Karpas-422 (cell line): ENCODE measurements around the gene ZNF836. TPM values are rescaled to one million over a fixed set of nuclear protein-coding genes. Genes with fewer than 3 reads are reported as not detected.
A peak's percentile ranks its signal among the peaks of the same experiment; 100 is the strongest.

Experiments
- DNase-seq: peaks from one replicate; pipeline ENCODE4 v3.0.0-alpha.2; 2015
- H2AFZ ChIP-seq: fragments of 200-600 bp; sonication (generic); 2 replicates; pipeline ENCODE4 v1.6.1; 2014; ENCODE audit warnings: antibody characterized with exemption, low read length, mixed read lengths
- H3K27ac ChIP-seq: fragments of 200-600 bp; sonication (generic); 2 replicates; pipeline ENCODE4 v1.5.1; 2014; ENCODE audit warnings: mild to moderate bottlenecking, low read length, moderate library complexity
- H3K27me3 ChIP-seq: fragments of 200-600 bp; sonication (generic); 2 replicates; pipeline ENCODE4 v1.6.1; 2014; ENCODE audit warnings: low read length, mixed read lengths
- H3K36me3 ChIP-seq: fragments of 200-600 bp; sonication (generic); 2 replicates; pipeline ENCODE4 v1.6.1; 2014; ENCODE audit warnings: low read length, mixed read lengths; ENCODE audit not compliant: insufficient read depth
- H3K4me1 ChIP-seq: fragments of 200-600 bp; sonication (generic); 2 replicates; pipeline ENCODE4 v1.6.1; 2014; ENCODE audit warnings: mild to moderate bottlenecking, low read length, mixed read lengths
- H3K4me2 ChIP-seq: fragments of 200-600 bp; sonication (generic); 2 replicates; pipeline ENCODE4 v1.6.1; 2014; ENCODE audit warnings: low read length, low read depth, mild to moderate bottlenecking; ENCODE audit not compliant: poor library complexity, severe bottlenecking
- H3K4me3 ChIP-seq: fragments of 200-600 bp; sonication (generic); 2 replicates; pipeline ENCODE4 v1.5.1; 2014; ENCODE audit warnings: mild to moderate bottlenecking, antibody characterized with exemption, low read length, mixed read lengths
- H3K79me2 ChIP-seq: fragments of 200-600 bp; sonication (generic); 2 replicates; pipeline ENCODE4 v1.6.1; 2014; ENCODE audit warnings: mild to moderate bottlenecking, low read length, mixed read lengths
- H3K9ac ChIP-seq: fragments of 200-600 bp; sonication (generic); 2 replicates; pipeline ENCODE4 v1.6.0; 2014; ENCODE audit warnings: low read length
- H3K9me2 ChIP-seq: fragments of 200-600 bp; sonication (generic), shearing (Covaris generic); replicated peaks from 2 replicates; pipeline ENCODE4 v1.6.0; 2014; ENCODE audit warnings: mild to moderate bottlenecking, low read length, moderate library complexity; ENCODE audit not compliant: insufficient read depth
- H3K9me3 ChIP-seq: fragments of 300-700, 200-600 bp; sonication (generic); 2 replicates; pipeline ENCODE4 v1.6.1; 2014; ENCODE audit warnings: low read length, mixed read lengths
- H4K20me1 ChIP-seq: fragments of 200-600 bp; sonication (generic); 2 replicates; pipeline ENCODE4 v1.6.1; 2014; ENCODE audit warnings: mild to moderate bottlenecking, antibody characterized with exemption, low read length, low read depth; ENCODE audit not compliant: insufficient read depth
- total RNA-seq: library from RNA; depleted of rRNA; stranded (reverse); fragments of >200 nt; shearing (Covaris generic); gene quantifications from 2 replicates; pipeline ENCODE4 v1.2.3, GENCODE V29; 2014; ENCODE audit warnings: low replicate concordance

ZNF836 gene
- total RNA-seq, 1 experiment from 2014 or later, result 5.5 TPM

GRCh38 chr19:52191951-52192350, 20.5 kb upstream of the ZNF836 start:
- Histone ChIP-seq H3K9me3 (no peaks in the 10 kb centered on the region), H3K27ac (no peak overlapping the region), H3K9me2 (no peaks in the 10 kb centered on the region), H2AFZ (no peak overlapping the region), H3K9ac (peak overlapping the region; percentile 93; the same call in 1 of the 2 replicates), H3K27me3 (no peaks in the 10 kb centered on the region), H3K4me1 (peaks cover 21% of the 10 kb centered on the region), H3K36me3 (peaks cover 35% of the 10 kb centered on the region), H3K4me2 (peak overlapping the region; percentile 76), H3K79me2 (peaks cover 72% of the 10 kb centered on the region), H4K20me1 (peaks cover 49% of the 10 kb centered on the region), H3K4me3 (peak overlapping the region; percentile 86)
- no peak for DNase-seq

DNA sequence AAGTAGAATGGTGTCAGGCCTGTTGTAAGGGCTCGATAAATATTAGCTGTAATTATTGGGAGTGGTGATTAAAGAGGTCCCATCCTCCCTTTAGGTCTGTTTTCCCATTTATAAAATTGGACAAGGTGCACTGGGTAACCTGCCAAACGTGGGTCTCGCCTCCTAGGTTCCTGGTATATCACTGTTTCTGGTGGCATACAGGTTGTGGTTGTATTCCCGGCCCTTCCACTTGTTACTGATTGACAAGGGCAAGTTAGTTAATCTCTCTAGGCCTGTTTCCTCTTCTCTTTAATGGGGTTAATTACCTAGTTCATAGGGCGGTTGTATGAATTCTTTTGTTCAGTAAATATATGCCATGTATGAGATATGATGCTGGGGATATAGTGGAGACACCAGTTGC, 20.0 kb upstream of the ZNF836 start:
- H4K20me1 ChIP-seq, result peaks cover 45% of the 10 kb centered on the region
- peaks cover 30% of the 10 kb centered on the region for H3K36me3 ChIP-seq
- peaks cover 21% of the 10 kb centered on the region for H3K4me1 ChIP-seq
- no peak overlapping the region for H2AFZ ChIP-seq
- H3K27ac ChIP-seq, result peak overlapping the region; percentile 77; the same call in 1 of the 2 replicates
- peak overlapping the region; percentile 76 for H3K4me2 ChIP-seq
- H3K4me3 ChIP-seq, result peak overlapping the region; percentile 86
- H3K27me3 ChIP-seq, result no peaks in the 10 kb centered on the region
- no peaks in the 10 kb centered on the region for H3K9me3 ChIP-seq
- peak overlapping the region; percentile 93 for H3K9ac ChIP-seq
- peaks cover 66% of the 10 kb centered on the region for H3K79me2 ChIP-seq
- no peaks in the 10 kb centered on the region for H3K9me2 ChIP-seq
- no peak for DNase-seq

- no peaks in the 10 kb centered on the region for H3K9me2 ChIP-seq
- peak overlapping the region; percentile 77 for H3K27ac ChIP-seq
- peak overlapping the region; percentile 86 for H3K4me3 ChIP-seq
- no peaks in the 10 kb centered on the region for H3K27me3 ChIP-seq
- peak; percentile 77 for DNase-seq
- H3K9ac ChIP-seq, result peak overlapping the region; percentile 93
- H3K4me1 ChIP-seq, result peaks cover 21% of the 10 kb centered on the region
- peak overlapping the region; percentile 2; the same call in 1 of the 2 replicates for H2AFZ ChIP-seq
- H3K9me3 ChIP-seq, result no peaks in the 10 kb centered on the region
- H3K36me3 ChIP-seq, result peaks cover 23% of the 10 kb centered on the region
- H4K20me1 ChIP-seq, result peaks cover 38% of the 10 kb centered on the region
- H3K4me2 ChIP-seq, result peak overlapping the region; percentile 76
- H3K79me2 ChIP-seq, result peaks cover 60% of the 10 kb centered on the region
Measured at GRCh38 chr19:52190487-52191293, 19.3 kb upstream of the ZNF836 start.

DNA sequence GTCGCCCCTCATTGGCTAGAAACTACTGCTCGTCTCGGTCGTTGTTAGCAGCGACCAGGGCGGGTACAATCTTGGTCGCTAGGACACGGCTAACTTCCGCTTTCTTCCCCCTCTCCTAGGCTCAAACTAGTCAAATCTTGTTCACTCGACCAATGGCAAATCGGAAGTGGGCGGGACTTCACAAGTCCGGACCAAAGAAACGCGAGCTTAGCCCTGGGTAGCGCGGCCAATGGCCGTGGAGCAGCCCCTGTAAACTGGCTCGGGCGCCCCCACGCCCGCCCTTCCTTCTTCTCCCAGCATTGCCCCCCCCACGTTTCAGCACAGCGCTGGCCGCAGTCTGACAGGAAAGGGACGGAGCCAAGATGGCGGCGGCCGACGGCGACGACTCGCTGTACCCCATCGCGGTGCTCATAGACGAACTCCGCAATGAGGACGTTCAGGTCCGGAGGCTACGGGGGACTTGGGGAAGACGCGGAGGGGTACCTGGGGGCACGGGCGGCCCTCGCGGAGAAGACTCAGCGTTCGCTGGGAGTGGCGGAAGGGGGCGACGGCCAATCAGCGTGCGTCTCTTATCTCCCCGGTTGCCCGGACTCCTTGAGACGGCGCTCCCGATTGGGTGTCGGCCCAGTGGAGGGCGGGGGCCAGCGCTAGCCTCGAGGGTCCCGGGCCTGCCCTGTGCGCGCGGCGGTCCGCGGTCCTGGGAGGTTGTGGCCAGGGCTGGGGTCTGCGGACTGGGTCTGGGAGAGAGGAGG, 18.5 kb upstream of the ZNF836 start, which contains the start of gene PPP2R1A:
Gene PPP2R1A, plus strand, starts transcription at position 318 of the 752 bp plus-strand sequence. Its CDS starts 45 bp downstream, at position 363.
- H3K27me3 ChIP-seq, result no peaks in the 10 kb centered on the region
- H3K36me3 ChIP-seq, result peaks cover 15% of the 10 kb centered on the region
- peaks cover 21% of the 10 kb centered on the region for H3K4me1 ChIP-seq
- H3K9ac ChIP-seq, result peak within 1 kb of the TSS; percentile 93
- peak within 1 kb of the TSS; percentile 94 for H3K4me2 ChIP-seq
- peak within 1 kb of the TSS; percentile 85 for H2AFZ ChIP-seq
- peaks cover 52% of the 10 kb centered on the region for H3K79me2 ChIP-seq
- H3K9me2 ChIP-seq, result no peaks in the 10 kb centered on the region
- H3K9me3 ChIP-seq, result no peaks in the 10 kb centered on the region
- H3K4me3 ChIP-seq, result peak within 1 kb of the TSS; percentile 86
- peak within 1 kb of the TSS; percentile 84 for H3K27ac ChIP-seq
- peaks cover 30% of the 10 kb centered on the region for H4K20me1 ChIP-seq
- peak; percentile 100 for DNase-seq

DNA sequence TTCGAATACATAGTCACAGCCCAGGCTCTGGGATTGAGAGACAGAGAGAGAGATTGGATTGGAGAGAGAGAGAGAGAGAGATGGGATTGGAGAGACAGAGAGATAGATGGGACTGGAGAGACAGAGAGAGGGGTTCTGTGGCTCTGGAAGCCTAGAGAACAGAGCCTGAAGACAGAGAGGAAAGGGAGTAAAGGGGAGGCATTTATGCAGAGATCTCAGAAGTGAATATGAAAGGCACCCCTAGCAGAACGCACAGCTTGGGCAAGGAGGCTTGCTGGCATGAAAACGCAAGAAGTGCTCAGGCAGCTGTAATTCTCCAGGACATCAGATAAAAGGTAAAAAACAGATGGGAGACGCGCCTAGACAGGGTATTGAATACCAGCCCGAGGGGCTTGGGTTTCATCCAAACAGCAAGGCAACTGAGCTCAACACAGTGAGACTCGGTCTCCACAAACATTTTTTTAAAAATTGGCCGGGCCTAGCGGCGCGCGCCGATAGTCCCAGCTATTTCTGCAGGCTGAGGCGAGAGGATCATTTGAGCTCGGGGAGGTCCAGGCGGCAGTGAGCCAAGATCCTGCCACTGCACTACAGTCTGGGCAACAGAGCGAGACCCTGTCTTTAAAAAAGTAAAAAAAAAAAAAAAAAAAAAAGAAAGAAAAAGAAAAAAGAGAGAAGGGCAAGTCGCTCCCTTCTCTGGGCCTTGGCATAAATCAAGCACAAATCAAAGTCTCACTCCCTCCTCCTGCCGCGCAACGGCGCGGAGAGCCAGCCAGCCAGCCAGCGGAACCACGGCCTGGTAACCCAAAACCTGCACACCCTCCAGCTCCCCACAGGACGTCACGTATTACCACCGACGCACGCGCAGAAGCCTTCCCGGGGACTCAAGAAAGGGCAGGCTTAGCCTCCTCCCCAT, 17.7 kb upstream of the ZNF836 start:
- peak overlapping the region; percentile 85 for H2AFZ ChIP-seq
- DNase-seq, result peak; percentile 51
- H4K20me1 ChIP-seq, result peaks cover 22% of the 10 kb centered on the region
- H3K4me3 ChIP-seq, result peak overlapping the region; percentile 61
- peak overlapping the region; percentile 84 for H3K27ac ChIP-seq
- H3K9me3 ChIP-seq, result no peaks in the 10 kb centered on the region
- no peaks in the 10 kb centered on the region for H3K9me2 ChIP-seq
- peak overlapping the region; percentile 94 for H3K4me2 ChIP-seq
- peaks cover 21% of the 10 kb centered on the region for H3K4me1 ChIP-seq
- H3K36me3 ChIP-seq, result peaks cover 12% of the 10 kb centered on the region
- H3K79me2 ChIP-seq, result peaks cover 43% of the 10 kb centered on the region
- peak overlapping the region; percentile 72 for H3K9ac ChIP-seq
- no peaks in the 10 kb centered on the region for H3K27me3 ChIP-seq

GRCh38 chr19:52187407-52187806, 16.0 kb upstream of the ZNF836 start:
- Histone ChIP-seq H2AFZ (no peak overlapping the region), H3K9me2 (no peaks in the 10 kb centered on the region), H3K27ac (no peak overlapping the region), H3K4me1 (peaks cover 21% of the 10 kb centered on the region), H3K4me3 (no peak overlapping the region), H3K27me3 (no peaks in the 10 kb centered on the region), H3K79me2 (peaks cover 27% of the 10 kb centered on the region), H3K9ac (no peak overlapping the region), H3K9me3 (no peaks in the 10 kb centered on the region), H3K36me3 (peaks cover 1% of the 10 kb centered on the region), H3K4me2 (no peak overlapping the region), H4K20me1 (peaks cover 11% of the 10 kb centered on the region; the same call in 1 of the 2 replicates)
- DNase-seq, result no peak

DNA sequence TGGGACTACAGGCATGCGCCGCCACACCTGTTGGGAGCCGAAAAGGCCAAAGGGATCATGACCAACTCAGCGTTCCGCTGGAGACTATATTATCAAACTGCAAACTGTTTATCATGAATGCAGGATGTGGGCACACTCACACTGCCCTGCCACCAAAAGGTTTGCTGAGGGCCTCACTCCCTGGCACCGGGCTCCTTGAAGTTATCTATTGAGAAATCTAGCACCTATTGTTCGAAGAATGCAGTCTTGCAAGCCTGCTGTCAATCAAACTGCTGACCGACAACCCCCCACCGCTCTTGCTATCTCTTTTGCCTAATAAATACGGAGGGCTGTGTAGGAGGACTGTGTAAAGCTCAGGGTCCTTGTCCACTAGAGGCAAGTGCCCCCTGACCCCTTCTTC, 5.2 kb upstream of the ZNF836 start:
- H3K36me3 ChIP-seq, result no peaks in the 10 kb centered on the region
- H3K27ac ChIP-seq, result no peak overlapping the region
- H3K4me2 ChIP-seq, result no peak overlapping the region
- H3K9me3 ChIP-seq, result no peaks in the 10 kb centered on the region
- no peaks in the 10 kb centered on the region for H3K9me2 ChIP-seq
- H3K9ac ChIP-seq, result no peak overlapping the region
- H3K79me2 ChIP-seq, result no peaks in the 10 kb centered on the region; the same call in 1 of the 2 replicates
- no peak overlapping the region for H2AFZ ChIP-seq
- H3K27me3 ChIP-seq, result no peaks in the 10 kb centered on the region
- no peak for DNase-seq
- H3K4me1 ChIP-seq, result peaks cover 7% of the 10 kb centered on the region
- H3K4me3 ChIP-seq, result no peak overlapping the region
- H4K20me1 ChIP-seq, result no peaks in the 10 kb centered on the region
